K562 (cell line): ENCODE data around the gene DDRGK1. TPM values are rescaled to one million over a fixed set of nuclear protein-coding genes. Genes with fewer than 3 reads are reported as not detected.

Experiments used
- ATAC-seq: fragments of 200-7000 bp; cut with Tn5 transposase; 3 replicates; pipeline ENCODE4 v1.9.1; 2020; ENCODE audit warnings: moderate library complexity
- BruUV-seq: library from RNA; stranded (reverse); fragments of 400-500 nt; replicated peaks from 2 replicates; lab custom pipeline; 2021; lab: Mats Ljungman, UMichigan
- CTCF ChIA-PET: fragments of 300-600 bp; formaldehyde crosslinking; extraction: SDS; loops from one replicate; lab custom pipeline; 2021; ENCODE audit warnings: low intra/inter-chr PET ratio; lab: Yijun Ruan, JAX
- POLR2A ChIA-PET: fragments of 300-600, 350-650 bp; sonication (Branson Sonifier 250); formaldehyde crosslinking; extraction: SDS; loops from one replicate; lab custom pipeline; 2021; ENCODE audit warnings: antibody characterized with exemption, inconsistent platforms; lab: Yijun Ruan, JAX
- DNase-seq, 4 experiments: peaks; one replicate each; pipeline versions ENCODE4 v3.0.0 to v3.0.0-alpha.2; 2011 to 2018; ENCODE audit warnings: low spot score in 3 of 4, mixed read lengths in 3 of 4; ENCODE audit errors: extremely low read depth in 1 of 4
- FAIRE-seq: peaks from 2 replicates; lab custom pipeline; 2011; peaks lifted over from hg19 to GRCh38; lab: Jason Lieb, UNC
- H2AFZ ChIP-seq: 2 replicates; pipeline ENCODE4 v1.6.0; 2011; ENCODE audit warnings: low read depth, low read length, control low read depth, inconsistent platforms
- H3K27ac ChIP-seq: fragments of 200-600 bp; 3 replicates; pipeline ENCODE4 v1.8.0; 2011; ENCODE audit warnings: low read depth, mild to moderate bottlenecking, control low read depth, inconsistent platforms, low read length, moderate library complexity, mixed read lengths; ENCODE audit errors: extremely low read depth
- H3K27me3 ChIP-seq, 2 experiments: fragments of 300-600 bp in 1 of 2; 2 replicates in 1 of 2; 3 replicates in 1 of 2; pipeline versions ENCODE4 v1.6.0 to v1.8.0; 2011; ENCODE audit warnings: inconsistent platforms in 2 of 2, low read length in 2 of 2, mild to moderate bottlenecking in 1 of 2, mixed read lengths in 1 of 2, moderate library complexity in 1 of 2; ENCODE audit not compliant: control insufficient read depth in 2 of 2, insufficient read depth in 2 of 2
- H3K36me3 ChIP-seq: fragments of 300-600 bp; 3 replicates; pipeline ENCODE4 v1.8.0; 2011; ENCODE audit warnings: mild to moderate bottlenecking, low read length, inconsistent platforms; ENCODE audit not compliant: control insufficient read depth, insufficient read depth
- H3K4me1 ChIP-seq, 2 experiments: fragments of 200-600 bp in 1 of 2; replicated peaks in 1 of 2; 2 replicates in 1 of 2; 3 replicates in 1 of 2; pipeline versions ENCODE4 v1.5.1 to v1.8.0; 2011; ENCODE audit warnings: inconsistent platforms in 2 of 2, low read length in 2 of 2, mild to moderate bottlenecking in 1 of 2, mixed read lengths in 1 of 2, moderate library complexity in 1 of 2; ENCODE audit not compliant: control insufficient read depth in 2 of 2, insufficient read depth in 2 of 2
- H3K4me2 ChIP-seq: 2 replicates; pipeline ENCODE4 v1.6.1; 2011; ENCODE audit warnings: low read length, control low read depth, inconsistent platforms, mixed read lengths; ENCODE audit not compliant: insufficient read depth
- H3K4me3 ChIP-seq: fragments of 200-600 bp; sonication (generic), shearing (Covaris generic); 2 replicates; pipeline ENCODE4 v1.5.1; 2016; ENCODE audit warnings: control low read depth, inconsistent platforms
- H3K79me2 ChIP-seq: fragments of 200-600 bp; 3 replicates; pipeline ENCODE4 v1.8.0; 2011; ENCODE audit warnings: low read length, inconsistent platforms; ENCODE audit not compliant: control insufficient read depth, insufficient read depth
- H3K9ac ChIP-seq, 2 experiments: 2 replicates each; pipeline versions ENCODE4 v1.6.0 to v1.6.1; 2011; ENCODE audit warnings: low read depth in 2 of 2, low read length in 2 of 2, control low read depth in 1 of 2, inconsistent platforms in 1 of 2, mild to moderate bottlenecking in 1 of 2, mixed read lengths in 1 of 2; ENCODE audit not compliant: insufficient read depth in 1 of 2
- H3K9me1 ChIP-seq: one replicate; pipeline ENCODE4 v1.6.0; 2011; ENCODE audit warnings: inconsistent platforms, mild to moderate bottlenecking, low read length, moderate library complexity; ENCODE audit not compliant: control insufficient read depth, insufficient read depth
- H3K9me3 ChIP-seq: replicated peaks from 2 replicates; pipeline ENCODE4 v1.5.1; 2011; ENCODE audit warnings: low read depth, low read length, inconsistent platforms; ENCODE audit not compliant: control insufficient read depth, insufficient read depth
- H4K20me1 ChIP-seq: replicated peaks from 2 replicates; pipeline ENCODE4 v1.6.1; 2011; ENCODE audit warnings: low read length, inconsistent platforms, mixed read lengths; ENCODE audit not compliant: control insufficient read depth, insufficient read depth
- ETS2 ChIP-seq: IDR thresholded peaks from 2 replicates; pipeline ENCODE4 v1.6.1; 2016; ENCODE audit warnings: borderline replicate concordance, missing genetic modification characterization, mild to moderate bottlenecking, moderate library complexity, missing compliant biosample characterization; ENCODE audit not compliant: poor library complexity, severe bottlenecking
- HNRNPH1 ChIP-seq: fragments of 200-400 bp; formaldehyde crosslinking; optimal IDR thresholded peaks from 2 replicates; pipeline ENCODE3; 2017; ENCODE audit warnings: low read depth, mild to moderate bottlenecking, low read length, moderate library complexity
- PRMT5 ChIP-seq: sonication (generic); formaldehyde crosslinking; IDR thresholded peaks from 2 replicates; pipeline ENCODE4 v1.5.0; 2020; ENCODE audit warnings: missing genetic modification reagents
- RFX1 ChIP-seq: fragments of 450-650 bp; IDR thresholded peaks from 2 replicates; pipeline ENCODE4 v1.6.1; 2016; ENCODE audit warnings: mild to moderate bottlenecking, moderate library complexity
- TEAD4 ChIP-seq, 2 experiments: sonication (generic) in 1 of 2; formaldehyde crosslinking in 1 of 2; IDR thresholded peaks; 2 replicates each; pipeline versions ENCODE4 v1.6.1 to v1.8.0; 2012 to 2022; ENCODE audit warnings: borderline replicate concordance in 1 of 2, inconsistent platforms in 1 of 2, low read length in 1 of 2, mild to moderate bottlenecking in 1 of 2, missing genetic modification reagents in 1 of 2
- ZNF592 ChIP-seq: fragments of 450-650 bp; IDR thresholded peaks from 2 replicates; pipeline ENCODE4 v1.6.1; 2017; ENCODE audit warnings: antibody characterized with exemption, mild to moderate bottlenecking
- ZNF764 ChIP-seq: fragments of 250-450 bp; sonication (Bioruptor Pico); IDR thresholded peaks from 2 replicates; pipeline ENCODE4 v1.4.0; 2020; ENCODE audit warnings: low read depth, mild to moderate bottlenecking, moderate library complexity
- WGBS: fragments of 100-300 bp; shearing (Covaris generic); methylation state at CpG from one replicate; pipeline ENCODE4 v1.1.6; 2016; ENCODE audit warnings: low coverage, mixed read lengths; ENCODE audit not compliant: insufficient coverage; ENCODE audit errors: missing lambda C conversion rate; 5-methylcytosine and 5-hydroxymethylcytosine counted together
- in situ Hi-C: fragments of 300-500 bp; cut with MboI; formaldehyde crosslinking; loops from 4 replicates; pipeline ENCODE4 v1.15.0; 2018; ENCODE audit warnings: inconsistent platforms, mixed read lengths
- intact Hi-C: fragments of 100-400 bp; cut with micrococcal nuclease; formaldehyde crosslinking; loops from 2 replicates; pipeline ENCODE4 v1.14.2; 2022
- polyA plus RNA-seq, 8 experiments: library from polyadenylated mRNA; depleted of rRNA in 4 of 8; stranded (reverse) in 5 of 8; unstranded in 3 of 8; fragments of >200 nt; fragmentation: Nextera tagmentation in 2 of 8; fragmentation: Illumina TruSeq in 1 of 8; extraction: Ambion mirVana in 2 of 8; extraction: Trizol in 1 of 8; gene quantifications; 2 replicates each; pipeline versions ENCODE4 v1.2.1 to v1.2.3, GENCODE V29; 2011 to 2014; ENCODE audit warnings: inconsistent platforms in 1 of 8, missing spikeins in 1 of 8
- total RNA-seq, 7 experiments: library from RNA; depleted of rRNA in 6 of 7; stranded (reverse); fragments of >200 nt in 6 of 7; fragmentation: Illumina TruSeq in 2 of 7; extraction: Trizol in 2 of 7; gene quantifications; 2 replicates each; pipeline versions ENCODE4 v1.2.1 to v1.2.3, GENCODE V29; 2011 to 2021; ENCODE audit warnings: low replicate concordance in 1 of 7

Gene DDRGK1
- total and polyA plus RNA-seq, 9 of the 15 experiments (the other 6 are each of a cell fraction or from before 2014, with no cell fraction given), result 2.3 to 54.4 (median 29.1) TPM

DNA sequence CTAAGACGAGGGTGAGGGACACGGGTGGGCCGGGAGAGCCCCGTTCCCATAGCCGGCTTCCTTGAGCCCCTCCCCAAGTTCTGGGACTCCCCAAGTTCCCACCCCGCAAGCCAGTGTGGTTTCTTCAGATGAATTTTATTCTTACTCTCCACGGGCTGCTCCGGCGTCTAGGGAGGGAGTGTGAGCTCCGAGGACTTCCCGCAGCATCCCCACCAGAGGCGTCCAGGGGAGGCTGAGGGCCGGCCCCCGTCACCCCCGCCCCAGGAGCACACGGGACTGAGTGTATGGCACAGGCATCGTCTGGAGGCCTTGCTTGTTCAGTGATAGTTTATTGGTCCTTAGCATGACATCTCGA lies 44.5 kb upstream of the DDRGK1 start:
- Histone ChIP-seq H3K9ac (peak overlapping the region in 1 of 2 experiments; percentile 83; a peak in 2 of 4 replicates), H3K27ac (no peak overlapping the region), H4K20me1 (0 out of 2 replicates have a peak, but pooled peaks cover 3% of the 10 kb centered on the region), H3K9me1 (no peaks in the 10 kb centered on the region), H3K9me3 (no peaks in the 10 kb centered on the region), H3K4me3 (peak overlapping the region; percentile 15; the same call in 1 of the 2 replicates), H3K4me1 (peaks cover 0 to 10% of the 10 kb centered on the region in 2 experiments; a peak in 3 of 5 replicates), H2AFZ (no peak overlapping the region; the same call in 1 of the 2 replicates)
- in situ Hi-C loops, result no loop called here
- CTCF ChIA-PET, result no interaction called here
- BruUV-seq, result no TSS peak
- FAIRE-seq, result no peak
- POLR2A ChIA-PET, result interaction anchor here (1.2 kb wide), 1 partner anchor 10 kb away, joined by 3 read pairs; no protein-coding TSS in a partner anchor
- ATAC-seq, result peak; percentile 26
- 26% methylated on average over 13 of the region's 18 CpGs for WGBS
- TF ChIP-seq ZNF764, result no peak
- TF ChIP-seq, all 486 proteins: peak for 0
- Histone ChIP-seq H3K36me3 (peaks cover 4% of the 10 kb centered on the region; the same call in 1 of the 3 replicates), H3K79me2 (no peaks in the 10 kb centered on the region), H3K4me2 (no peak overlapping the region), H3K27me3 (peaks cover 0 to 15% of the 10 kb centered on the region in 2 experiments; a peak in 2 of 5 replicates)
- intact Hi-C loops, result no loop called here
- peak in 1 of 4 experiments; percentile 26 for DNase-seq

DNA sequence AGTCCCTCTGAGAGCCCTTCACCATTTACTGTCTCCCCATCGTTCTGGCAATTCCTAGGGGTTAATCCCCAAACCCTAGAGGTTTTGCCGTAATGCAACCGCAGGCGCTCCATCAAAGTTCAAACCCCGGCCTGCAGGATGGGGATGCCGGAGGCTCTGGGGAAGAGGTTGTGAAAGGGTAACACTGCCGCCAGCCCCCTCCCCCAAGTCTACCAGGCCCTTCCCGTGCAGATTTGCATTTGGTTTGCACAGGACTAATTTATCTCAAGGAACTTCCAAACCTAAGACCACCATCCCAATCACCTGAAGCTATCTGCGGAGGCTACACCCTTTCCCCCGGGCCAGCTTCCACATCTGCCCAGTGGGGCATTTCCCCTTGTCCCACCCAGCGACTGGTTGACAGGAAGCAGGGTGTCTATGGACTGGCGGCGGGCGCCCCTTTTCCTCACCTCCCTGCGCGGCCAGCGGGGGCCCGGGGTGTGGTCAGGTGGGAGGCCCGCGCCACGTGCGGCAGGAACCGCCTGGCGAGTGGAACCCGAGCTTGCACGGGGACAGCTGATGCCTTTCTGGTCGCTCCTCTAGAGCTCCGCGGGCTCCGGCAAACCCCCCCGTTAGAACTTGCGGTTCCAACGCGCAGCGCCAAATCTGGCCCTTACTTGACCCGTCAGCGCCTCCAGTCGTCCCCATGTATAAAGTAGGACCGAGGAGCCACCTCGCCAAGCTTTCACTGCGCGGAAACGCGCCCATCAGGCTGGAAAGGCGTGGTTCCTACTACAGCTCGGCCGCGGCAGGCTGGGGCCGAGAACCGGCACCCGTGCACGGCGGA lies 43.9 kb upstream of the DDRGK1 start:
- H4K20me1 ChIP-seq, result 0 out of 2 replicates have a peak, but pooled peaks cover 3% of the 10 kb centered on the region
- ATAC-seq (peak; percentile 86), FAIRE-seq (no peak), DNase-seq (peak; percentile 35 to 63 (median 41))
- WGBS, result 5% methylated on average over 37 of the region's 53 CpGs
- H3K79me2 ChIP-seq, result no peaks in the 10 kb centered on the region
- H3K4me2 ChIP-seq, result peak overlapping the region; percentile 18; the same call in 1 of the 2 replicates
- H3K27ac ChIP-seq, result no peak overlapping the region
- H3K4me1 ChIP-seq, result peaks cover 0 to 10% of the 10 kb centered on the region in 2 experiments; a peak in 3 of 5 replicates
- H3K9me3 ChIP-seq, result no peaks in the 10 kb centered on the region
- no TSS peak for BruUV-seq
- in situ Hi-C loops, result no loop called here
- peak overlapping the region in 1 of 2 experiments; percentile 83; a peak in 2 of 4 replicates for H3K9ac ChIP-seq
- H3K9me1 ChIP-seq, result no peaks in the 10 kb centered on the region
- peaks cover 0 to 18% of the 10 kb centered on the region in 2 experiments; a peak in 2 of 5 replicates for H3K27me3 ChIP-seq
- H2AFZ ChIP-seq, result no peak overlapping the region; the same call in 1 of the 2 replicates
- peaks cover 4% of the 10 kb centered on the region; the same call in 1 of the 3 replicates for H3K36me3 ChIP-seq
- ChIA-PET POLR2A (interaction anchor here (0.6 to 1.2 kb wide), 3 partner anchors 11 to 80 kb away, joined by 3 to 4 read pairs (median 3); no protein-coding TSS in a partner anchor), CTCF (no interaction called here)
- intact Hi-C loops, result no loop called here
- H3K4me3 ChIP-seq, result peak overlapping the region; percentile 15; the same call in 1 of the 2 replicates
- no peak for TF ChIP-seq HNRNPH1
- TF ChIP-seq TEAD4 (IDR thresholded peaks at IDR 0.05; ENCODE audit: low read length), result no peak
- TF ChIP-seq TEAD4 (CRISPR knock-in tag; IDR thresholded peaks at IDR 0.05; ENCODE audit: borderline replicate concordance), result no peak
- TF ChIP-seq PRMT5 (CRISPR knock-in tag), result no peak
- TF ChIP-seq RFX1, result no peak
- TF ChIP-seq ETS2 (tag), result no peak
- TF ChIP-seq ZNF592, result no peak
